GM23338 (cell line): Measurements from ENCODE around the gene LALBA. TPM values are rescaled to one million over a fixed set of nuclear protein-coding genes. Genes with fewer than 3 reads are reported as not detected.

Source experiments
- ATAC-seq: fragments of 200-7000 bp; cut with Tn5 transposase; 3 replicates; pipeline ENCODE4 v1.9.1; 2020
- DNase-seq: peaks from one replicate; pipeline ENCODE4 v3.0.0-alpha.2; 2015; ENCODE audit warnings: low spot score
- H2AFZ ChIP-seq: fragments of 200-600 bp; sonication (generic); 2 replicates; pipeline ENCODE4 v1.8.0; 2016; ENCODE audit warnings: antibody characterized with exemption, mild to moderate bottlenecking, moderate library complexity
- H3F3A ChIP-seq: fragments of 200-600 bp; sonication (generic); replicated peaks from 2 replicates; pipeline ENCODE4 v1.8.0; 2017; ENCODE audit warnings: antibody characterized with exemption, mixed run types, low read depth
- H3K27ac ChIP-seq: fragments of 200-600 bp; sonication (generic); 2 replicates; pipeline ENCODE4 v1.6.1; 2016; ENCODE audit warnings: low read depth
- H3K27me3 ChIP-seq: fragments of 200-600 bp; sonication (generic); 2 replicates; pipeline ENCODE4 v1.8.0; 2016; ENCODE audit warnings: mild to moderate bottlenecking, mixed run types, moderate library complexity; ENCODE audit not compliant: insufficient read depth
- H3K36me3 ChIP-seq: fragments of 200-600 bp; sonication (generic); 2 replicates; pipeline ENCODE4 v1.8.0; 2016; ENCODE audit warnings: mild to moderate bottlenecking; ENCODE audit not compliant: insufficient read depth
- H3K4me1 ChIP-seq: fragments of 200-600 bp; sonication (generic); 2 replicates; pipeline ENCODE4 v1.8.0; 2016; ENCODE audit warnings: mild to moderate bottlenecking, moderate library complexity; ENCODE audit not compliant: insufficient read depth
- H3K4me2 ChIP-seq: fragments of 200-600 bp; sonication (generic); 2 replicates; pipeline ENCODE4 v1.7.1; 2017; ENCODE audit warnings: mixed run types
- H3K4me3 ChIP-seq: fragments of 200-600 bp; sonication (generic); 2 replicates; pipeline ENCODE4 v1.6.1; 2016; ENCODE audit warnings: mixed run types
- H3K79me2 ChIP-seq: fragments of 200-600 bp; sonication (generic); replicated peaks from 2 replicates; pipeline ENCODE4 v1.8.0; 2017; ENCODE audit warnings: mild to moderate bottlenecking; ENCODE audit not compliant: insufficient read depth
- H3K9me2 ChIP-seq: fragments of 200-600 bp; sonication (generic); 2 replicates; pipeline ENCODE4 v1.8.0; 2017; ENCODE audit not compliant: insufficient read depth
- H4K20me1 ChIP-seq: fragments of 200-600 bp; sonication (generic); replicated peaks from 2 replicates; pipeline ENCODE4 v1.8.0; 2017; ENCODE audit warnings: mild to moderate bottlenecking; ENCODE audit not compliant: insufficient read depth
- H3K27ac Mint-ChIP-seq: 2 replicates; pipeline ENCODE4 v1.8.0; 2020; ENCODE audit warnings: inconsistent platforms, mild to moderate bottlenecking, moderate library complexity, mixed read lengths
- H3K27me3 Mint-ChIP-seq: 3 replicates; pipeline ENCODE4 v1.8.0; 2022; ENCODE audit warnings: low read depth, mild to moderate bottlenecking, moderate library complexity, mixed read lengths, inconsistent platforms; ENCODE audit not compliant: insufficient read depth, poor library complexity
- H3K36me3 Mint-ChIP-seq: 3 replicates; pipeline ENCODE4 v1.8.0; 2021; ENCODE audit warnings: low read depth, mild to moderate bottlenecking, inconsistent platforms, moderate library complexity, mixed read lengths
- H3K4me1 Mint-ChIP-seq: 3 replicates; pipeline ENCODE4 v1.8.0; 2020; ENCODE audit warnings: mild to moderate bottlenecking, inconsistent platforms, mixed read lengths
- H3K4me3 Mint-ChIP-seq: 3 replicates; pipeline ENCODE4 v1.8.0; 2021; ENCODE audit warnings: moderate library complexity, mild to moderate bottlenecking, inconsistent platforms, mixed read lengths
- H3K9me3 Mint-ChIP-seq: 3 replicates; pipeline ENCODE4 v1.8.0; 2020; ENCODE audit warnings: moderate library complexity, mild to moderate bottlenecking, inconsistent platforms, mixed read lengths
- CREB1 ChIP-seq: fragments of 250-450 bp; sonication (Bioruptor Pico); IDR thresholded peaks from 2 replicates; pipeline ENCODE4 v1.5.0; 2020; ENCODE audit warnings: low read depth, mild to moderate bottlenecking, moderate library complexity
- EZH2 ChIP-seq: fragments of 200-600 bp; sonication (generic); IDR thresholded peaks from one replicate; pipeline ENCODE4 v1.8.0; 2017; ENCODE audit warnings: antibody characterized with exemption, mild to moderate bottlenecking, low read depth; ENCODE audit not compliant: unreplicated experiment
- EZH2phosphoT487 ChIP-seq: fragments of 200-600 bp; sonication (generic); IDR thresholded peaks from one replicate; pipeline ENCODE4 v1.8.1; 2018; ENCODE audit warnings: antibody characterized with exemption; ENCODE audit not compliant: unreplicated experiment
- JUNB ChIP-seq: IDR thresholded peaks from one replicate; pipeline ENCODE4 v1.6.1; 2016; ENCODE audit warnings: antibody characterized with exemption; ENCODE audit not compliant: unreplicated experiment
- NANOG ChIP-seq: IDR thresholded peaks from 2 replicates; pipeline ENCODE4 v1.6.1; 2016; ENCODE audit warnings: antibody characterized with exemption, borderline replicate concordance
- ZNF114 ChIP-seq: fragments of 250-450 bp; sonication (Bioruptor Pico); IDR thresholded peaks from 2 replicates; pipeline ENCODE4 v1.5.0; 2020; ENCODE audit warnings: mild to moderate bottlenecking, moderate library complexity
- ZNF331 ChIP-seq: fragments of 250-450 bp; sonication (Bioruptor Pico); IDR thresholded peaks from 2 replicates; pipeline ENCODE4 v1.5.0; 2020; ENCODE audit warnings: low read depth, mild to moderate bottlenecking, moderate library complexity
- polyA plus RNA-seq: library from polyadenylated mRNA; unstranded; fragments of >200 nt; fragmentation: Nextera tagmentation; extraction: Ambion mirVana; gene quantifications from 2 replicates; pipeline ENCODE4 v1.2.1, GENCODE V29; 2016
- total RNA-seq: library from RNA; depleted of rRNA; stranded (reverse); fragments of >200 nt; shearing (Covaris generic); gene quantifications from 2 replicates; pipeline ENCODE4 v1.2.3, GENCODE V29; 2014
- TF ChIP-seq, protein P1 (sequence below): IDR thresholded peaks from 2 replicates; pipeline ENCODE4 v1.6.1; 2016; ENCODE audit warnings: antibody characterized with exemption
- TF ChIP-seq, protein P2 (sequence below): IDR thresholded peaks from one replicate; pipeline ENCODE4 v1.6.1; 2018; ENCODE audit warnings: antibody characterized with exemption; ENCODE audit not compliant: unreplicated experiment
- TF ChIP-seq, protein P3 (sequence below), 2 experiments: fragments of 200-600 bp in 1 of 2; sonication (generic) in 1 of 2; conservative IDR thresholded peaks; 2 replicates each; pipeline versions ENCODE4 v1.5.1 to v1.6.1; 2016 to 2017; ENCODE audit warnings: antibody characterized with exemption in 2 of 2, low read depth in 2 of 2, mild to moderate bottlenecking in 2 of 2, moderate library complexity in 1 of 2

The LALBA gene
- total and polyA plus RNA-seq, 2 experiments from 2014 or later: not detected

DNA sequence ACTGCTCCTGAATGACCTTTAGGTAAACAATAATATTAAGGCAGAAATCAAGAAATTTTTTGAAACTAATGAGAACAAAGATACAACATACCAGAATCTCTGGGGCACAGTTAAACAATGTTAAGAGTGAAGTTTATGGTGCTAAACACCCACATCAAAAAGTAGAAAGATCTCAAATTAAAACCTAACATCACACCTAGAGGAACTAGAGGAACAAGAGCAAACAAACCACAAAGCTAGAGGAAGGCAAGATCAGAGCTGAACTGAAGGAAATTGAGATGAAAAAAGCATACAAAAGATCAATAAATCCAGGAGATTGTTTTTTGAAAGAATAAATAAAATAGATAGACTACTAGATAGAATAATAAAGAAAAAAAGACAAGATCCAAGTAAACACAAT lies 37.2 kb downstream of the LALBA start (continued):
- TF ChIP-seq, protein P1, sequence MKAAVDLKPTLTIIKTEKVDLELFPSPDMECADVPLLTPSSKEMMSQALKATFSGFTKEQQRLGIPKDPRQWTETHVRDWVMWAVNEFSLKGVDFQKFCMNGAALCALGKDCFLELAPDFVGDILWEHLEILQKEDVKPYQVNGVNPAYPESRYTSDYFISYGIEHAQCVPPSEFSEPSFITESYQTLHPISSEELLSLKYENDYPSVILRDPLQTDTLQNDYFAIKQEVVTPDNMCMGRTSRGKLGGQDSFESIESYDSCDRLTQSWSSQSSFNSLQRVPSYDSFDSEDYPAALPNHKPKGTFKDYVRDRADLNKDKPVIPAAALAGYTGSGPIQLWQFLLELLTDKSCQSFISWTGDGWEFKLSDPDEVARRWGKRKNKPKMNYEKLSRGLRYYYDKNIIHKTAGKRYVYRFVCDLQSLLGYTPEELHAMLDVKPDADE: no peak
- no peak for TF ChIP-seq ZNF114 (CRISPR knock-in tag)
- no peak for TF ChIP-seq JUNB
- TF ChIP-seq, protein P2, sequence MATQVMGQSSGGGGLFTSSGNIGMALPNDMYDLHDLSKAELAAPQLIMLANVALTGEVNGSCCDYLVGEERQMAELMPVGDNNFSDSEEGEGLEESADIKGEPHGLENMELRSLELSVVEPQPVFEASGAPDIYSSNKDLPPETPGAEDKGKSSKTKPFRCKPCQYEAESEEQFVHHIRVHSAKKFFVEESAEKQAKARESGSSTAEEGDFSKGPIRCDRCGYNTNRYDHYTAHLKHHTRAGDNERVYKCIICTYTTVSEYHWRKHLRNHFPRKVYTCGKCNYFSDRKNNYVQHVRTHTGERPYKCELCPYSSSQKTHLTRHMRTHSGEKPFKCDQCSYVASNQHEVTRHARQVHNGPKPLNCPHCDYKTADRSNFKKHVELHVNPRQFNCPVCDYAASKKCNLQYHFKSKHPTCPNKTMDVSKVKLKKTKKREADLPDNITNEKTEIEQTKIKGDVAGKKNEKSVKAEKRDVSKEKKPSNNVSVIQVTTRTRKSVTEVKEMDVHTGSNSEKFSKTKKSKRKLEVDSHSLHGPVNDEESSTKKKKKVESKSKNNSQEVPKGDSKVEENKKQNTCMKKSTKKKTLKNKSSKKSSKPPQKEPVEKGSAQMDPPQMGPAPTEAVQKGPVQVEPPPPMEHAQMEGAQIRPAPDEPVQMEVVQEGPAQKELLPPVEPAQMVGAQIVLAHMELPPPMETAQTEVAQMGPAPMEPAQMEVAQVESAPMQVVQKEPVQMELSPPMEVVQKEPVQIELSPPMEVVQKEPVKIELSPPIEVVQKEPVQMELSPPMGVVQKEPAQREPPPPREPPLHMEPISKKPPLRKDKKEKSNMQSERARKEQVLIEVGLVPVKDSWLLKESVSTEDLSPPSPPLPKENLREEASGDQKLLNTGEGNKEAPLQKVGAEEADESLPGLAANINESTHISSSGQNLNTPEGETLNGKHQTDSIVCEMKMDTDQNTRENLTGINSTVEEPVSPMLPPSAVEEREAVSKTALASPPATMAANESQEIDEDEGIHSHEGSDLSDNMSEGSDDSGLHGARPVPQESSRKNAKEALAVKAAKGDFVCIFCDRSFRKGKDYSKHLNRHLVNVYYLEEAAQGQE: no peak
- TF ChIP-seq ZNF331 (CRISPR knock-in tag): no peak

DNA sequence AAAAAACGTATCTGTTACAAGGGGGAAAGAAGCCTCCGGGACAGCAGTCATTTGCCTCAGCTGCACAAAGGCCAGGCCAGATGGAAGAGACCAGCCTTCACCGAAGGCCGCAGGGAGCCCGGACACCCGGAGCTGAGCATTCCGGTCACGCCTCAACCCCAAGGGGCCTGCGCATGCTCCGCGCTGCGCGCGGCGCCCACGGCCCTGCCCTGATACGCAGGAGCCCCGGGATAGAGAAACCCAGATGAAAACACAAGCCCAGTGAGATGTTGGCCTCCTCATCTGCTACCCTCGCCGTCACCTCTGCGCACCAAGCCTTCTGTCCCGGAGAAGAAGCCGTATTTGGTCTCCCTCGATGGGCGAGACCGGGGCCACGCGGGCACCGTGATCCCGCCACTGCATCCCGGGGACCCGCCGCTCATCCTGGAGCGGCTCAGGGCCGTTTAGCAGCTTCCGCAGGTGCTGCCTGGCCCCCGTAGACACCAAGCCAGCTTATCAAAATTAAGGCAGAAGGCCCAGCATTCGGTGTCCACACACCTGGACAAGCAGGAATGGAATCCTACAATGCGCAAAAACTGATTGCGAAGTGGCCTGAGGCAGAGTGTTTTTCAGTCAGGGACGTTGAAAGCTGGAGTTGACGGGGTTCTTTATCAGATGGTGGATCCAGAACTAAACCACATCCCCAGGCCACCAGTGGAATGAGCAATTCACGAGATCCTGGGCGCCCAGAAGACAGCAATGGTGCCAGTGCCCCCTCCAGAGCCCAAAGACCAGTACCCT lies 41.8 kb downstream of the LALBA start:
- H3K27ac Mint-ChIP-seq: no peak overlapping the region
- TF ChIP-seq, protein P3, sequence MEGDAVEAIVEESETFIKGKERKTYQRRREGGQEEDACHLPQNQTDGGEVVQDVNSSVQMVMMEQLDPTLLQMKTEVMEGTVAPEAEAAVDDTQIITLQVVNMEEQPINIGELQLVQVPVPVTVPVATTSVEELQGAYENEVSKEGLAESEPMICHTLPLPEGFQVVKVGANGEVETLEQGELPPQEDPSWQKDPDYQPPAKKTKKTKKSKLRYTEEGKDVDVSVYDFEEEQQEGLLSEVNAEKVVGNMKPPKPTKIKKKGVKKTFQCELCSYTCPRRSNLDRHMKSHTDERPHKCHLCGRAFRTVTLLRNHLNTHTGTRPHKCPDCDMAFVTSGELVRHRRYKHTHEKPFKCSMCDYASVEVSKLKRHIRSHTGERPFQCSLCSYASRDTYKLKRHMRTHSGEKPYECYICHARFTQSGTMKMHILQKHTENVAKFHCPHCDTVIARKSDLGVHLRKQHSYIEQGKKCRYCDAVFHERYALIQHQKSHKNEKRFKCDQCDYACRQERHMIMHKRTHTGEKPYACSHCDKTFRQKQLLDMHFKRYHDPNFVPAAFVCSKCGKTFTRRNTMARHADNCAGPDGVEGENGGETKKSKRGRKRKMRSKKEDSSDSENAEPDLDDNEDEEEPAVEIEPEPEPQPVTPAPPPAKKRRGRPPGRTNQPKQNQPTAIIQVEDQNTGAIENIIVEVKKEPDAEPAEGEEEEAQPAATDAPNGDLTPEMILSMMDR (conservative IDR thresholded peaks at IDR 0.05; ENCODE audit: low read depth in 2 of 2): no peak
- no peak for TF ChIP-seq EZH2phosphoT487
- no peak for TF ChIP-seq ZNF331 (CRISPR knock-in tag)
- TF ChIP-seq NANOG: no peak
- TF ChIP-seq CREB1 (CRISPR knock-in tag): no peak
- no peak for TF ChIP-seq EZH2
- TF ChIP-seq, protein P2: no peak
- TF ChIP-seq JUNB: no peak
- TF ChIP-seq, protein P1: no peak
- DNase-seq (no peak), ATAC-seq (no peak)
- H3K79me2 ChIP-seq: no peaks in the 10 kb centered on the region
- no peaks in the 10 kb centered on the region for H3K36me3 ChIP-seq
- no peaks in the 10 kb centered on the region for H3K36me3 Mint-ChIP-seq
- H3K27ac ChIP-seq: no peak overlapping the region
- H3K27me3 Mint-ChIP-seq: no peaks in the 10 kb centered on the region
- no peaks in the 10 kb centered on the region for H3K27me3 ChIP-seq
- H3K4me1 ChIP-seq: no peaks in the 10 kb centered on the region
- no peaks in the 10 kb centered on the region for H3F3A ChIP-seq
- H3K9me2 ChIP-seq: 0 out of 2 replicates have a peak, but pooled peaks cover 6% of the 10 kb centered on the region
- no peak overlapping the region for H3K4me2 ChIP-seq
- H3K4me3 ChIP-seq: no peak overlapping the region
- no peaks in the 10 kb centered on the region for H3K4me1 Mint-ChIP-seq
- no peaks in the 10 kb centered on the region for H4K20me1 ChIP-seq
- H3K4me3 Mint-ChIP-seq: no peak overlapping the region
- peaks cover 3% of the 10 kb centered on the region; the same call in 2 of the 3 replicates for H3K9me3 Mint-ChIP-seq
- H2AFZ ChIP-seq: no peak overlapping the region; the same call in 1 of the 2 replicates
